Measurements from ENCODE around the gene LTB.
A peak's percentile ranks its signal among the peaks of the same experiment; 100 is the strongest.

The LTB gene

GRCh38 chr6:31545291-31545690, 36.9 kb downstream of the LTB start:
- H3K27ac ChIP-seq: no peak overlapping the region
- no peak for TF ChIP-seq ZFX (IDR thresholded peaks at IDR 0.05)
- TF ChIP-seq, protein P1, sequence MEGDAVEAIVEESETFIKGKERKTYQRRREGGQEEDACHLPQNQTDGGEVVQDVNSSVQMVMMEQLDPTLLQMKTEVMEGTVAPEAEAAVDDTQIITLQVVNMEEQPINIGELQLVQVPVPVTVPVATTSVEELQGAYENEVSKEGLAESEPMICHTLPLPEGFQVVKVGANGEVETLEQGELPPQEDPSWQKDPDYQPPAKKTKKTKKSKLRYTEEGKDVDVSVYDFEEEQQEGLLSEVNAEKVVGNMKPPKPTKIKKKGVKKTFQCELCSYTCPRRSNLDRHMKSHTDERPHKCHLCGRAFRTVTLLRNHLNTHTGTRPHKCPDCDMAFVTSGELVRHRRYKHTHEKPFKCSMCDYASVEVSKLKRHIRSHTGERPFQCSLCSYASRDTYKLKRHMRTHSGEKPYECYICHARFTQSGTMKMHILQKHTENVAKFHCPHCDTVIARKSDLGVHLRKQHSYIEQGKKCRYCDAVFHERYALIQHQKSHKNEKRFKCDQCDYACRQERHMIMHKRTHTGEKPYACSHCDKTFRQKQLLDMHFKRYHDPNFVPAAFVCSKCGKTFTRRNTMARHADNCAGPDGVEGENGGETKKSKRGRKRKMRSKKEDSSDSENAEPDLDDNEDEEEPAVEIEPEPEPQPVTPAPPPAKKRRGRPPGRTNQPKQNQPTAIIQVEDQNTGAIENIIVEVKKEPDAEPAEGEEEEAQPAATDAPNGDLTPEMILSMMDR (conservative IDR thresholded peaks at IDR 0.05): no peak

- no peak overlapping the region for H3K27ac ChIP-seq
- TF ChIP-seq, protein P1 (conservative IDR thresholded peaks at IDR 0.05): no peak
- no peak for TF ChIP-seq ZFX (IDR thresholded peaks at IDR 0.05)
Measured at GRCh38 chr6:31544676-31545075, 37.5 kb downstream of the LTB start.

- H3K27ac ChIP-seq: peak overlapping the region; percentile 13; the same call in 1 of the 2 replicates
- no peak for TF ChIP-seq ZFX (IDR thresholded peaks at IDR 0.05)
- TF ChIP-seq, protein P1 (conservative IDR thresholded peaks at IDR 0.05): no peak
Measured at GRCh38 chr6:31543639-31544038, 38.6 kb downstream of the LTB start.

- TF ChIP-seq ZFX (IDR thresholded peaks at IDR 0.05): peak; percentile 68
- TF ChIP-seq, protein P1 (conservative IDR thresholded peaks at IDR 0.05): no peak
- peak within 1 kb of the TSS; percentile 95 for H3K27ac ChIP-seq
Measured at GRCh38 chr6:31541658-31542521, 40.3 kb downstream of the LTB start, which contains the start of gene DDX39B. TSS of gene DDX39B (minus strand) at chr6:31542003. CDS start at chr6:31540532, 1,471 bp downstream.

DNA sequence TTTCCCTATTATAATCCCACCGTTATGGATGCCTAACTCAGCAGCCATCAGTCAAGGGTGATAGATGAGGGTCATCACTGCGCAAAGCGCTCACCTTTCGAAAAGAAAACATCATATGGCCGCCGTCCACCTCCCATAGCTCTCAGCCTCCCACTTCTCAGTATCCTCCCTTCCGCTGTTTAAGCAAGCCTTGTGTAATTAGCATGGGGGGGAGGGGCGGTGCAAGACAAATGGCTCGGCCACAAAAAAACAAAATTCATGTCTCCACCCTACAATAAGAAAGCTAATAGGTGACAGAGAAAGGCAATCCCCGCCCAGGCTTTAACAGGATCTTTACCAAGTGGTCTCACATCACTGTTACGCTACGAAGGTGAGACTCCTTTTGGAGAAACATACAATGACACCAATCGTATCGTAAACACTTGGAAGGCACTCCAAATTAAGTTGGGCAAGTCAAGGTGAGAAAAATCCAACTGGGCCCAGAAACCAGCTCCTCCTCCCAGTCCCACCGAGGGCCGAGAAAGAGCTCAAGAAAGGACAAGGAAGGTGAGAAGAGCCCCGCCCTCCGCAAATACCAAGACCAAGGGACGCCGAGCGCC, 41.1 kb downstream of the LTB start:
- peak overlapping the region; percentile 95 for H3K27ac ChIP-seq
- no peak; the same call in 1 of the 2 replicates for TF ChIP-seq ZFX (IDR thresholded peaks at IDR 0.05)
- TF ChIP-seq, protein P1 (conservative IDR thresholded peaks at IDR 0.05): no peak

- H3K27ac ChIP-seq: peak overlapping the region; percentile 95
- TF ChIP-seq, protein P1 (conservative IDR thresholded peaks at IDR 0.05): no peak
- no peak for TF ChIP-seq ZFX (IDR thresholded peaks at IDR 0.05)
Measured at GRCh38 chr6:31540640-31541039, 41.6 kb downstream of the LTB start.

GRCh38 chr6:31538805-31539400, 43.3 kb downstream of the LTB start:
- TF ChIP-seq, protein P1 (conservative IDR thresholded peaks at IDR 0.05): no peak
- no peak for TF ChIP-seq ZFX (IDR thresholded peaks at IDR 0.05)
- no peak overlapping the region for H3K27ac ChIP-seq

All from C4-2B (cell line).